Activated B cell treated with CpG ODN at 0.5 μM for 24 hours (primary cell): Measurements from ENCODE around the gene UST. TPM values are rescaled to one million over a fixed set of nuclear protein-coding genes. Genes with fewer than 3 reads are reported as not detected.
"Not testable (repeated sequence)": the region's sequence is repeated elsewhere in the genome, so short reads cannot be mapped to it uniquely, and the experiment has no call there.

ENCODE experiments used
- ATAC-seq: fragments of 200-7000 bp; cut with Tn5 transposase; one replicate; pipeline ENCODE4 v1.10.0; 2021; ENCODE audit warnings: low read depth, mild to moderate bottlenecking, moderate library complexity
- CTCF ChIA-PET: fragments of 350-600 bp; sonication (Branson Sonifier 250); formaldehyde crosslinking; loops from one replicate; lab custom pipeline; 2021; ENCODE audit warnings: antibody characterized with exemption; lab: Charles Lee
- POLR2A ChIA-PET: fragments of 350-600 bp; sonication (Branson Sonifier 250); formaldehyde crosslinking; loops from one replicate; lab custom pipeline; 2021; ENCODE audit warnings: antibody characterized with exemption; lab: Charles Lee
- DNase-seq: peaks from one replicate; pipeline ENCODE4 v3.0.0; 2022
- H3K27ac Mint-ChIP-seq: one replicate; pipeline ENCODE4 v1.8.0; 2020; ENCODE audit warnings: mixed read lengths
- H3K27me3 Mint-ChIP-seq: one replicate; pipeline ENCODE4 v1.8.0; 2021; ENCODE audit warnings: mixed read lengths
- H3K36me3 Mint-ChIP-seq: one replicate; pipeline ENCODE4 v1.8.0; 2021; ENCODE audit warnings: low read depth, mixed read lengths
- H3K4me1 Mint-ChIP-seq: one replicate; pipeline ENCODE4 v1.8.0; 2021; ENCODE audit warnings: mixed read lengths
- H3K4me3 Mint-ChIP-seq: one replicate; pipeline ENCODE4 v1.8.0; 2020; ENCODE audit warnings: mild to moderate bottlenecking, mixed read lengths
- H3K9me3 Mint-ChIP-seq: one replicate; pipeline ENCODE4 v1.8.0; 2020; ENCODE audit warnings: mixed read lengths
- CTCF ChIP-seq: fragments of 200-600 bp; IDR thresholded peaks from one replicate; pipeline ENCODE4 v1.8.0; 2022; ENCODE audit warnings: antibody characterized with exemption, mild to moderate bottlenecking
- intact Hi-C: fragments of 100-400 bp; cut with micrococcal nuclease; formaldehyde crosslinking; loops from one replicate; pipeline ENCODE4 v1.15.1; 2024
- total RNA-seq: library from RNA; stranded (reverse); gene quantifications from 2 replicates; pipeline ENCODE4 v1.2.3, GENCODE V29; 2022

Gene UST
- total RNA-seq, 1 donor from 2014 or later, result 18.1 TPM

GRCh38 chr6:148846778-148847761 lies 100.2 kb downstream of the UST start:
- Mint-ChIP-seq H3K4me1 (peaks cover 53% of the 10 kb centered on the region), H3K9me3 (no peaks in the 10 kb centered on the region), H3K4me3 (no peak overlapping the region), H3K27ac (peak overlapping the region; percentile 56), H3K27me3 (no peaks in the 10 kb centered on the region), H3K36me3 (peaks cover 2% of the 10 kb centered on the region)
- no peak for TF ChIP-seq CTCF
- POLR2A ChIA-PET, result interaction anchor here (0.6 to 0.8 kb wide), 2 partner anchors 8 to 46 kb away, joined by 3 to 4 read pairs; no protein-coding TSS in a partner anchor
- CTCF ChIA-PET, result no interaction called here
- ATAC-seq (peak; percentile 28), DNase-seq (no peak)
- intact Hi-C loops, result no loop called here

GRCh38 chr6:148848915-148849314 lies 102.1 kb downstream of the UST start:
- Mint-ChIP-seq H3K4me3 (no peak overlapping the region), H3K27ac (no peak overlapping the region), H3K9me3 (no peaks in the 10 kb centered on the region), H3K27me3 (no peaks in the 10 kb centered on the region), H3K4me1 (peaks cover 61% of the 10 kb centered on the region), H3K36me3 (peaks cover 2% of the 10 kb centered on the region)
- intact Hi-C loops, result loop anchor here (2.0 kb wide), 1 partner anchor 18 kb away; no protein-coding TSS in a partner anchor
- POLR2A ChIA-PET, result no interaction called here
- DNase-seq, result no peak
- CTCF ChIA-PET, result no interaction called here
- TF ChIP-seq CTCF, result no peak
- no peak for ATAC-seq

- H3K27ac Mint-ChIP-seq, result peak overlapping the region; percentile 51
- H3K4me1 Mint-ChIP-seq, result peaks cover 66% of the 10 kb centered on the region
- intact Hi-C loops, result loop anchor here (2.0 kb wide), 1 partner anchor 19 kb away; no protein-coding TSS in a partner anchor
- H3K27me3 Mint-ChIP-seq, DNase-seq, POLR2A ChIA-PET, H3K9me3 Mint-ChIP-seq, CTCF ChIA-PET, H3K36me3 Mint-ChIP-seq: not testable (repeated sequence)
- H3K4me3 Mint-ChIP-seq, result peak overlapping the region; percentile 5
- ATAC-seq, result peak; percentile 47
Observed at GRCh38 chr6:148849449-148849848, 102.6 kb downstream of the UST start.

GRCh38 chr6:148850964-148851363 lies 104.1 kb downstream of the UST start:
- ATAC-seq, result no peak
- no peaks in the 10 kb centered on the region for H3K36me3 Mint-ChIP-seq
- no peaks in the 10 kb centered on the region for H3K27me3 Mint-ChIP-seq
- no peak overlapping the region for H3K4me3 Mint-ChIP-seq
- ChIA-PET POLR2A (no interaction called here), CTCF (no interaction called here)
- intact Hi-C loops, result no loop called here
- H3K4me1 Mint-ChIP-seq, result peaks cover 80% of the 10 kb centered on the region
- no peaks in the 10 kb centered on the region for H3K9me3 Mint-ChIP-seq
- TF ChIP-seq CTCF, result no peak
- no peak for DNase-seq
- H3K27ac Mint-ChIP-seq, result peak overlapping the region; percentile 38

GRCh38 chr6:148851683-148852556 lies 105.1 kb downstream of the UST start:
- peak overlapping the region; percentile 60 for H3K27ac Mint-ChIP-seq
- no peaks in the 10 kb centered on the region for H3K27me3 Mint-ChIP-seq
- H3K36me3 Mint-ChIP-seq, result no peaks in the 10 kb centered on the region
- ChIA-PET POLR2A (no interaction called here), CTCF (no interaction called here)
- no peak for TF ChIP-seq CTCF
- no peaks in the 10 kb centered on the region for H3K9me3 Mint-ChIP-seq
- DNase-seq (no peak), ATAC-seq (no peak)
- H3K4me3 Mint-ChIP-seq, result no peak overlapping the region
- intact Hi-C loops, result no loop called here
- peaks cover 80% of the 10 kb centered on the region for H3K4me1 Mint-ChIP-seq
